Activated T-helper 17 cell treated with anti-CD3 and anti-CD28 coated beads, Interleukin-2, amount 50 U/mL, for 72 hours (primary cell): Measurements from ENCODE around the gene NUDT8. TPM values are rescaled to one million over a fixed set of nuclear protein-coding genes. Genes with fewer than 3 reads are reported as not detected.
A peak's percentile ranks its signal among the peaks of the same experiment; 100 is the strongest.
"Not testable (repeated sequence)": the region's sequence is repeated elsewhere in the genome, so short reads cannot be mapped to it uniquely, and the experiment has no call there.

Experiments
- ATAC-seq: fragments of 150-1000 bp; cut with Tn5 transposase; replicated peaks from 2 replicates; pipeline ENCODE4 v1.10.0; 2021; ENCODE audit warnings: mild to moderate bottlenecking, moderate library complexity
- H3K27ac Mint-ChIP-seq: one replicate; pipeline ENCODE4 v1.8.0; 2022; ENCODE audit warnings: mixed read lengths
- H3K27me3 Mint-ChIP-seq: one replicate; pipeline ENCODE4 v1.8.0; 2022; ENCODE audit warnings: mixed read lengths
- H3K36me3 Mint-ChIP-seq: one replicate; pipeline ENCODE4 v1.8.0; 2022; ENCODE audit warnings: low read depth, mild to moderate bottlenecking, mixed read lengths
- H3K4me1 Mint-ChIP-seq: one replicate; pipeline ENCODE4 v1.8.0; 2022; ENCODE audit warnings: mixed read lengths
- H3K4me3 Mint-ChIP-seq: one replicate; pipeline ENCODE4 v1.8.0; 2022; ENCODE audit warnings: mild to moderate bottlenecking, mixed read lengths
- H3K9me3 Mint-ChIP-seq: one replicate; pipeline ENCODE4 v1.8.0; 2022; ENCODE audit warnings: mixed read lengths
- total RNA-seq, 2 donors: library from RNA; stranded (reverse); gene quantifications; one replicate each; pipeline ENCODE4 v1.2.3, GENCODE V29; 2022

The NUDT8 gene
- total RNA-seq, 2 donors from 2014 or later: 12.0 to 23.1 TPM

DNA sequence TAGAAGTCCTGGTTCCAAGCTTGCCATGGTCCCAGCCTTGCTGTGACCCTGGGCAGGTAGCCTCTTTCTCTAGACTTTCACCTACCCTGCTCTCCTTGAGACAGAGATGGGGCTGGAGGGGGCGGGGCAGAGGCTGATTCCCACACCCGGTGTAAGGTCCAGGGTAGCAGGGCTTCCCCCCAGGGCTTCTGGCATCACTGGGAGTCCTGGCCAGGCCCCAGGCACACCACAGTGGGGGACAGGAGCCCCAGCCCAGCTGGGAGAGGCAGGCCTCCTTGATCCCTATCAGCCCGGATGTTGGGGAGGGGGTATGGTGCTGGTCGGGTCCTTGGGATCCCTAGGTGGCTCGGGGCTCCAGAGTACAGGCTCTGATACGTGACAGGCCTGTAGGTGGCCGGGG is 1.7 kb upstream of the NUDT8 start:
- Mint-ChIP-seq H3K27ac (no peak overlapping the region), H3K9me3 (no peaks in the 10 kb centered on the region), H3K4me3 (peak overlapping the region; percentile 84), H3K27me3 (no peaks in the 10 kb centered on the region), H3K36me3 (no peaks in the 10 kb centered on the region), H3K4me1 (no peaks in the 10 kb centered on the region)
- no peak for ATAC-seq

GRCh38 chr11:67630943-67631331 is 1.2 kb upstream of the NUDT8 start:
- Mint-ChIP-seq H3K36me3 (no peaks in the 10 kb centered on the region), H3K27ac (peak overlapping the region; percentile 89), H3K27me3 (no peaks in the 10 kb centered on the region), H3K4me3 (peak overlapping the region; percentile 84), H3K4me1 (no peaks in the 10 kb centered on the region), H3K9me3 (no peaks in the 10 kb centered on the region)
- no peak for ATAC-seq

DNA sequence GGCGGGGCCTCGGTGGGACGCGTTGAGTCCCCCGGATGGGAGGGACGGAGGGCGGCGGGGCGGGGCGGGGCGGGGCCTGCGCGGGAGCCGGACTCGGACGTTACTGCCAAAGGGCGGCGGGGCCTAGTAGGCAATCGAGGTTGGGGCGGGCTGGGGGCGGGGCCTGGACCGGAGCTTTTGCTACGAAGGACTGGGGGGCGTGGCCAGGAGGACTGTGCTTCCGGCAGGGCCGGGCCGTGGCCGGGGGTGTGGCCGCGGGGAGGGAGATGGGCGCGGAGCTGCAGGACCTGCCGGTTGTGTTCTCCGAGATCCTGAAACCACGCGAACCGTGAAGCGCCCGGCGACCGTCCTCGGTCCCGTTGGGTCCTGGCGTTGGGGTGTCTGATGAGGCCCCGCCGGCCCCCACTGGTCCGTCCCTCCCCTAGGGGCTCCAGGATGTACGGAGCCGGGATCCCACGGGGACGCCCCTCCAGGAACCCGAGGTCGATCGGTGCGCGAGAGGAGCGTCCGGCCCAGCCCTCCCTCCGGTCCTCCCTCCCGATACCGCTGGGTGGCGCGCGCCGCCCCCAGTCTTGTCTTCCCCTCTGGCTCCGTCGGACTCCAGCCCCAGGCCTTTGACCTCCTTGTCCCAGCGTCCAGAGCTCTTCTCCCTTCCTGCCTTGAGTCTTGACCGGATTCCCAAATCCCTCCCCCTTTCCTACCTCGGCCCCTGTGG is 648 bp upstream of the NUDT8 start:
- H3K4me3 Mint-ChIP-seq: peak overlapping the region; percentile 84
- H3K4me1 Mint-ChIP-seq: no peaks in the 10 kb centered on the region
- no peaks in the 10 kb centered on the region for H3K27me3 Mint-ChIP-seq
- peak overlapping the region; percentile 89 for H3K27ac Mint-ChIP-seq
- H3K36me3 Mint-ChIP-seq: no peaks in the 10 kb centered on the region
- no peaks in the 10 kb centered on the region for H3K9me3 Mint-ChIP-seq
- peak; percentile 83 for ATAC-seq

GRCh38 chr11:67628710-67629385 is 889 bp downstream of the NUDT8 start:
- ATAC-seq: no peak
- Mint-ChIP-seq H3K36me3 (no peaks in the 10 kb centered on the region), H3K4me1 (no peaks in the 10 kb centered on the region), H3K27me3 (no peaks in the 10 kb centered on the region), H3K27ac (peak overlapping the region; percentile 59), H3K4me3 (peak overlapping the region; percentile 84), H3K9me3 (no peaks in the 10 kb centered on the region)

DNA sequence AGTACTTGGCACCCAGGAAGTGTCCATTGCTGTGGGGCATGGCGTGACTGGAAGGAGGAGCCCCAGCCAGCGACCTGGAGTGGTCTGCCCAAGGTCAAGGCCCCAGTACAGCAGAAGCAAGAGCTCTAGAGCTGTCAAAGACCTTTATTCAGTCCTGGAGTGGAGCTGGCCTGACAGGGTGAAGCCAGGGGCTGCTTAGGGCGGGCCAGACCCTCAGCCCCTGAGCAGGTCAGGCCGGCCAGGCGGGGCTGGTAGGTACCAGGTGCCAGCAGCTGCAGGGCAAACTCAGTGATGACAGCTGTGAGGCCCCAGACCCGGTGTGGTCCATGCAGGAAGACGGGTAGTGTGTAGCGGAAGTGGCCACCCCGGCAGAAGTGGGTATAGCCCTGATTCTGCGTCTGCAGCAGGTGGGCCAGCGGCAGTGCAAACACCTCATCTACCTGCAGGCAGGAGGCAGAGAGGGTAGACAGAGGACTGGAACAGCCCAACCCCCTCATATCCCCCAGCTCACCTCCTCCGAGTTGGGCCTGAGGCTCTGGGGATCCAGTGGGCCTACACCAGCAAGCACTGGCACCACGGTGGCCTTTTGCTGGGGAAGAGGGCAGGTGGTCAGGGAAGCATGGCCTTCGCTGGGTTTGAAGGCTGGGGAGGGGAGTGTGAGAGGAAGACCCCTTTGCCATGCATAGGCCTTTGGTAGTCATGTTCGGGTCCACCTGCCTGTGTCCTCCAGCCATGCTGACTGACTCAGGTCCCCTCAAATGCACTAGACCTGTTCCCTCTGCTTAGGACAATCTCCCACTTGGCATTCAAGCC is 1.7 kb downstream of the NUDT8 start:
- Mint-ChIP-seq H3K4me3 (peak overlapping the region; percentile 84), H3K27me3 (no peaks in the 10 kb centered on the region), H3K36me3 (no peaks in the 10 kb centered on the region), H3K9me3 (no peaks in the 10 kb centered on the region), H3K27ac (no peak overlapping the region), H3K4me1 (no peaks in the 10 kb centered on the region)
- ATAC-seq: no peak

GRCh38 chr11:67627441-67627811 is 2.3 kb downstream of the NUDT8 start:
- ATAC-seq: no peak
- peak overlapping the region; percentile 84 for H3K4me3 Mint-ChIP-seq
- no peaks in the 10 kb centered on the region for H3K36me3 Mint-ChIP-seq
- H3K9me3 Mint-ChIP-seq: no peaks in the 10 kb centered on the region
- H3K27me3 Mint-ChIP-seq: no peaks in the 10 kb centered on the region
- H3K4me1 Mint-ChIP-seq: no peaks in the 10 kb centered on the region
- H3K27ac Mint-ChIP-seq: no peak overlapping the region

DNA sequence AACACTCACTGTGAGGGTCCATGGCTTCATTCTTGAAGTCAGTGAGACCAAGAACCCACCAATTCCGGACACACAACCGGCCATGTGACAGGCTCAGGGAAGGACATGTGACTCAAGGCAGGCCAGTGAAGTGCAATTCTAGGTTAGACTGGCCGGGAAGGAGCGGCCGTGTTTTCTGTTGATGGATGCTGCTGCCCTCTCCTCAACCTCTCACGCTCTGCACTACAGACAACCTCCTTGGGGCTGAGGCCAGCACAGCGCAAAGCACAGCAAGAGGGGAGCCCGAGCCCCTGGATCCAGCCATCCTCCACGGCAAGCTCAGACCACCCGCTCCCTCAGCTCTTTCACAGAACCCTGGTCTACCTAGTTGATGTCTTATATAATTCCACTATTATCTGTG is 2.8 kb downstream of the NUDT8 start:
- Mint-ChIP-seq H3K9me3 (no peaks in the 10 kb centered on the region), H3K36me3 (no peaks in the 10 kb centered on the region), H3K27me3 (no peaks in the 10 kb centered on the region), H3K4me1 (no peaks in the 10 kb centered on the region), H3K4me3 (no peak overlapping the region), H3K27ac (no peak overlapping the region)
- no peak for ATAC-seq

DNA sequence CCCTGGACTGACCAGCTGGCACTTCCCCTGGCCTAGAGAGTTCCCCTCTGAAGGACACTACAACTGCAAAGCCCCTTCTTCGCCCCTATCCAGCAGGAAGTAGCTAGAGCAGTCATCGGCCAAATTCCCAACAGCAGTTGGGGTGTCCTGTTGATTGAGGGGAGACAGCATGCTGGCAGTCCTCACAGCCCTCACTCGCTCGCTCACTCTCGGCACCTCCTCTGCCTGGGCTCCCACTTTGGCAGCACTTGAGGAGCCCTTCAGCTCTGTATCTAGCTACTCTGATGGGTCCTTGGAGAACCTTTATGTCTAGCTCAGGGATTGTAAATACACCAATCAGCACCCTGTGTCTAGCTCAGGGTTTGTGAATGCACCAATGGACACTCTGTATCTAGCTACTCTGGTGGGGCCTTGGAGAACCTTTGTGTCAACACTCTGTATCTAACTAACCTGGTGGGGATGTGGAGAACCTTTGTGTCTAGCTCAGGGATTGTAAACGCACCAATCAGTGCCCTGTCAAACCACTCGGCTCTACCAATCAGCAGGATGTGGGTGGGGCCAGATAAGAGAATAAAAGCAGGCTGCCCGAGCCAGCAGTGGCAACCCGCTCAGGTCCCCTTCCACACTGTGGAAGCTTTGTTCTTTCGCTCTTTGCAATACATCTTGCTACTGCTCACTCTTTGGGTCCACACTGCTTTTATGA is 3.5 kb downstream of the NUDT8 start:
- H3K36me3 Mint-ChIP-seq, H3K27ac Mint-ChIP-seq, H3K4me1 Mint-ChIP-seq, H3K9me3 Mint-ChIP-seq, H3K27me3 Mint-ChIP-seq, ATAC-seq, H3K4me3 Mint-ChIP-seq: not testable (repeated sequence)

DNA sequence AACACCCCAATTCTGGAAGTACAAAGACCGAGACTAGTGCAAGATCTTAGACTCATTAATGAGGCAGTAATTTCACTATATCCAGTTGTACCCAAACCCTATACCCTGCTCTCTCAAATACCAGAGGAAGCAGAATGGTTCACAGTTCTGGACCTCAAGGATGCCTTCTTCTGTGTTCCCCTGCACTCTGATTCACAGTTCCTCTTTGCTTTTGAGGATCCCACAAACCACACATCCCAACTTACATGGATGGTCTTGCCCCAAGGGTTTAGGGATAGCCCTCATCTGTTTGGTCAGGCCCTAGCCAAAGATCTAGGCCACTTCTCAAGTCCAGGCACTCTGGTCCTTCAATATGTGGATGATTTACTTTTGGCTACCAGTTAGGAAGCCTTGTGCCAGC is 5.9 kb downstream of the NUDT8 start:
- H3K4me3 Mint-ChIP-seq, H3K36me3 Mint-ChIP-seq, ATAC-seq, H3K4me1 Mint-ChIP-seq, H3K9me3 Mint-ChIP-seq, H3K27ac Mint-ChIP-seq, H3K27me3 Mint-ChIP-seq: not testable (repeated sequence)

GRCh38 chr11:67622905-67623304 is 6.8 kb downstream of the NUDT8 start:
- H3K27me3 Mint-ChIP-seq, H3K36me3 Mint-ChIP-seq, H3K4me3 Mint-ChIP-seq: not testable (repeated sequence)

GRCh38 chr11:67621928-67622327 is 7.8 kb downstream of the NUDT8 start:
- H3K4me3 Mint-ChIP-seq, H3K9me3 Mint-ChIP-seq, H3K4me1 Mint-ChIP-seq, ATAC-seq, H3K27ac Mint-ChIP-seq, H3K36me3 Mint-ChIP-seq, H3K27me3 Mint-ChIP-seq: not testable (repeated sequence)

More at GRCh38 chr11:67622905-67623304, 6.8 kb downstream of the NUDT8 start:
- not testable (repeated sequence) for H3K27ac Mint-ChIP-seq, H3K4me1 Mint-ChIP-seq, ATAC-seq, H3K9me3 Mint-ChIP-seq

DNA sequence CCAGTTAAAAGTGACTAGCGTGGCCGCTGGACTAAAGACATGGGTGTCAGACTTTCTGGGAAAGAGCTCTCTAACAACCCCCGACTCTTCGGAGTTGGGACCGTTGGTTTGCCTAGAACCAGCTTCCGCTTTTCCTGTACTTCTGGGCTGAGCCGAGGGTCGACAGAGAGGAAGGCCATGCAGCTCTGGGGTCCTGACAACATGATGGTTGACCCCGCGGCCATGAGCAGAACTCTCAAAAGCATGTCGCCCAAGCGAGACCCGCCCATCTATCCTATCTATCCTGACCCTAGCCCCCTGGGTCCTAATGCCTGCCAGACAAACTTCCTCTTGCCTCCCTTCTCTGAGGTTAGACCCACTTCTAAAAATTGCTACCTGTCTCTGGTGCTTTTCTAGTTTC is 9.1 kb downstream of the NUDT8 start:
- H3K36me3 Mint-ChIP-seq, ATAC-seq, H3K9me3 Mint-ChIP-seq, H3K4me3 Mint-ChIP-seq, H3K4me1 Mint-ChIP-seq, H3K27me3 Mint-ChIP-seq, H3K27ac Mint-ChIP-seq: not testable (repeated sequence)

GRCh38 chr11:67619683-67620618 is 9.8 kb downstream of the NUDT8 start:
- H3K9me3 Mint-ChIP-seq, ATAC-seq, H3K4me1 Mint-ChIP-seq, H3K27ac Mint-ChIP-seq, H3K36me3 Mint-ChIP-seq, H3K27me3 Mint-ChIP-seq, H3K4me3 Mint-ChIP-seq: not testable (repeated sequence)
